ENCODE measurements around the gene CSRP1. TPM values are rescaled to one million over a fixed set of nuclear protein-coding genes. Genes with fewer than 3 reads are reported as not detected.

The CSRP1 gene
- total and polyA plus RNA-seq, 9 of the 15 experiments (the other 6 are each of a cell fraction or from before 2014, with no cell fraction given): 6.8 to 39.4 (median 23.7) TPM

DNA sequence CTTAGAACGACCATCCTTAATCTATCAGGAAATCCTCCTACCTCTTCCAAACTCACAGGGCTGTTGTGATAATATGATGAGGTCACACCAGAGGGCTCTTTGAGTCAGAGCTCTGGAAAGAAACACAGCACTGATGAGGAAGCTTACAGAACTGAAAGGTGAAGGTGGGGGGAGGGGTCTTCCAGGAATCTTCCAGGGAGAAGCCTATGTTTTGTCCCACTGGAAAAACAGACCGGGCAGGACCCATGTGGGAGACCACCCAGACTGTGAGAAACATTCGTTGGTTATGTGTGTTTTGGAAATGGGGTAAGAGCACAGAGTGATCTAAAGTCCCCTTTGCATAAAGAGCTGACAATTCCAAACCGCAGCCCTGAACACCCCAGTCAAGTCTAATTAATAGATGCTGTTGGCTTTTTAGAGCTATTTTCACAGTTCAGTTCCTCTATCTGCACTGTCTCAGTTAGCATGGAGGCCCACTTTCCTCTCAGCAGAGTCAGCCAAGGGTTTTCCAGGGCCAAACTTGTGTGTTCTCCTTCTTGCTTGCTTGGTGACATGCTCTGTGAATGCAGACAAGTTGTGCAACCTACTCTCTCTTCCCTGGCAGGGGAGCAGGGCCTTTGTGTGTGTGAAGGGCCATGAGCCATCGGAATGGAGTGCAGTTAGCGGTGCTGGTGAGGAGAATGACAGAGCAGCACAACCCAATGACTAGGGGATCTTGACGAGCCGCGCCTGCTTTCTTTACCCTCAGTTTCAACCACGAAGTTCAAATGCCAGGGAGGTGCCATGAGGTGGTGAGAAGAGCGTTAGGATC lies 50.2 kb downstream of the CSRP1 start (continued):
- peak; percentile 78 for TF ChIP-seq ZBTB33 (CRISPR knock-in tag; IDR thresholded peaks at IDR 0.05)
- TF ChIP-seq TCF3 (CRISPR knock-in tag; IDR thresholded peaks at IDR 0.05): peak; percentile 61; the same call in 1 of the 2 replicates
- TF ChIP-seq ZNF24 (IDR thresholded peaks at IDR 0.05): no peak
- peak; percentile 76; the same call in 1 of the 2 replicates for TF ChIP-seq ATF7 (IDR thresholded peaks at IDR 0.05)
- TF ChIP-seq JUND (IDR thresholded peaks at IDR 0.05; ENCODE audit: borderline replicate concordance, low read depth, low read length): peak; percentile 65; the same call in 1 of the 2 replicates
- TF ChIP-seq JUND (tag; IDR thresholded peaks at IDR 0.05; ENCODE audit: borderline replicate concordance, low read depth, low read length): peak; percentile 62; the same call in 2 of the 3 replicates
- TF ChIP-seq JUN (IDR thresholded peaks at IDR 0.05; ENCODE audit: borderline replicate concordance, low read depth, low read length): peak; percentile 64
- no peak; the same call in 1 of the 2 replicates for TF ChIP-seq JUN (CRISPR knock-in tag; IDR thresholded peaks at IDR 0.05; ENCODE audit: borderline replicate concordance)
- TF ChIP-seq CCAR2 (IDR thresholded peaks at IDR 0.05; ENCODE audit: low read depth, low read length): no peak
- no peak for TF ChIP-seq IRF1 (CRISPR knock-in tag; IDR thresholded peaks at IDR 0.05; ENCODE audit: borderline replicate concordance)
- peak; percentile 79 for TF ChIP-seq ATF3 (IDR thresholded peaks at IDR 0.05)
- no peak for TF ChIP-seq ATF3 (CRISPR knock-in tag; conservative IDR thresholded peaks at IDR 0.05)
- TF ChIP-seq FOS (IDR thresholded peaks at IDR 0.05; ENCODE audit: extremely low read depth, insufficient read length): no peak
- TF ChIP-seq FOXA3 (CRISPR knock-in tag; conservative IDR thresholded peaks at IDR 0.05 in 1 of 2, IDR thresholded peaks at IDR 0.05 in 1 of 2): peak in 1 of 2 experiments; percentile 57; a peak in 1 of 4 replicates
- TF ChIP-seq PHF8 (IDR thresholded peaks at IDR 0.05; ENCODE audit: borderline replicate concordance, low read length): 0 out of 2 replicates have a peak, but pooled peaks have one; percentile 18
- peak; percentile 52 for TF ChIP-seq MAFG (tag; conservative IDR thresholded peaks at IDR 0.05)
- peak; percentile 66; the same call in 1 of the 2 replicates for TF ChIP-seq ZNF12 (CRISPR knock-in tag; IDR thresholded peaks at IDR 0.05)
- no peak for TF ChIP-seq NFATC3 (IDR thresholded peaks at IDR 0.05)
- TF ChIP-seq SPI1 (IDR thresholded peaks at IDR 0.05; ENCODE audit: borderline replicate concordance, low read depth, low read length): peak; percentile 44; the same call in 1 of the 2 replicates
- peak; percentile 87 for TF ChIP-seq CEBPB (tag; IDR thresholded peaks at IDR 0.05)
- TF ChIP-seq, protein P1, sequence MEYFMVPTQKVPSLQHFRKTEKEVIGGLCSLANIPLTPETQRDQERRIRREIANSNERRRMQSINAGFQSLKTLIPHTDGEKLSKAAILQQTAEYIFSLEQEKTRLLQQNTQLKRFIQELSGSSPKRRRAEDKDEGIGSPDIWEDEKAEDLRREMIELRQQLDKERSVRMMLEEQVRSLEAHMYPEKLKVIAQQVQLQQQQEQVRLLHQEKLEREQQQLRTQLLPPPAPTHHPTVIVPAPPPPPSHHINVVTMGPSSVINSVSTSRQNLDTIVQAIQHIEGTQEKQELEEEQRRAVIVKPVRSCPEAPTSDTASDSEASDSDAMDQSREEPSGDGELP (CRISPR knock-in tag; IDR thresholded peaks at IDR 0.05; ENCODE audit: borderline replicate concordance): peak; percentile 27; the same call in 1 of the 2 replicates
